ENCODE measurements around the gene ABCA1.
"Not testable (repeated sequence)": the region's sequence is repeated elsewhere in the genome, so short reads cannot be mapped to it uniquely, and the experiment has no call there.

The ABCA1 gene

DNA sequence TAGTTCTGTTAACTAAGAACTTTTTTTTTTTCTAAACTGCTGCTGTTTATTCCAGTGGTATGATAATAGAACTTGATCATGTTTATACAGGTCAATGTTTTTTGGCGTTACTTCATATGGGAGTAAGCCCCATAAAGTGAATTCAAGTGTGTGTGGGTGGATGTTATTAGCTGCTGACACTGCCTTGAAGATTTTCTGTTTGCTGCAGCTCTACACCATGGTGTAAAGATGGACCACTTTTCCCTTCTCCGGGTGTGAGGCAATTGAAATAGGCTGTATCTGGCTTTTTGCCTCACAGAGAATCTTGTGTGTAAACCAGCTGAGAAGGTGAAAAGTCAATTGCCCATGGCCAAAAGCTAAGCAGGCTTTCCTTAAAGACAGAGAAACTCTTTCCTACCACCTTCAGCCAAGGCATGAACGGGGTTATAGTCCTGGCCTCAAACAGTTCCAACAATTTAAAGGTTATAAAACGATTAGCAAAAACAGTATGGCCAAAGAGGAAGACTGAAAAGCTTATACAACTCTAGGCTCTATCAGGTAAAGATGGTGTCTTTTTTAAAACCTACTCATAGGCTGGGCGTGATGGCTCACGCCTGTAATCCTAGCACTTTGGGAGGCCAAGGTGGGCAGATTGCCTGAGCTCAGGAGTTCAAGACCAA is 33.9 kb upstream of the ABCA1 start:
- no peak overlapping the region for H3K4me3 Mint-ChIP-seq
- H3K27ac Mint-ChIP-seq: no peak overlapping the region
- H3K27me3 Mint-ChIP-seq: no peaks in the 10 kb centered on the region
- H3K36me3 Mint-ChIP-seq: no peaks in the 10 kb centered on the region
- H3K9me3 Mint-ChIP-seq (ENCODE audit: low read depth): no peaks in the 10 kb centered on the region
- H3K4me1 Mint-ChIP-seq (ENCODE audit: low read depth): peaks cover 24% of the 10 kb centered on the region

GRCh38 chr9:104961238-104961637 is 33.3 kb upstream of the ABCA1 start:
- peaks cover 24% of the 10 kb centered on the region for H3K4me1 Mint-ChIP-seq (ENCODE audit: low read depth)
- no peaks in the 10 kb centered on the region for H3K36me3 Mint-ChIP-seq
- no peak overlapping the region for H3K4me3 Mint-ChIP-seq
- H3K27me3 Mint-ChIP-seq: no peaks in the 10 kb centered on the region
- no peak overlapping the region for H3K27ac Mint-ChIP-seq
- no peaks in the 10 kb centered on the region for H3K9me3 Mint-ChIP-seq (ENCODE audit: low read depth)

GRCh38 chr9:104960662-104961061 is 32.7 kb upstream of the ABCA1 start:
- H3K27me3 Mint-ChIP-seq: no peaks in the 10 kb centered on the region
- H3K4me1 Mint-ChIP-seq (ENCODE audit: low read depth): peaks cover 24% of the 10 kb centered on the region
- H3K36me3 Mint-ChIP-seq: no peaks in the 10 kb centered on the region
- H3K4me3 Mint-ChIP-seq: no peak overlapping the region
- no peaks in the 10 kb centered on the region for H3K9me3 Mint-ChIP-seq (ENCODE audit: low read depth)
- H3K27ac Mint-ChIP-seq: no peak overlapping the region

DNA sequence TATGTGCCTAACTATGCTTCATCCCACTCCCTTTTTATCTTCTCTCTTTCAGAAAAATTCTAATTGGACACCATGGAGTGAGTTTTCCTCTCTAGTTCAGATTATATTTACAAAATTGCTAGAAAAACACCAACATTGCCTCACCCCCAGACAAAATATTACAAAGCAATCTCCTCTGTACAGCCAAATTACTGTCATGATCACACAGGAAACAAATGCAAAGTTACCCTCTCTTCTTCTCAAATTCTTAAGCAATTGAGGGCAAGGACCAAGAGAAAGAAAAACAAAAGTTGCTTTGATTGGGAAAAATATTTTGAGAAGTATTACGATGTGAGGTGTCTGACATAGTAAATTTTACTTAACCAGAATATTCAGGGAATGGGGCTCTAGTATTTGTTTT is 30.8 kb upstream of the ABCA1 start:
- H3K4me1 Mint-ChIP-seq (ENCODE audit: low read depth): peaks cover 24% of the 10 kb centered on the region
- H3K4me3 Mint-ChIP-seq: no peak overlapping the region
- no peaks in the 10 kb centered on the region for H3K27me3 Mint-ChIP-seq
- no peaks in the 10 kb centered on the region for H3K36me3 Mint-ChIP-seq
- H3K9me3 Mint-ChIP-seq (ENCODE audit: low read depth): no peaks in the 10 kb centered on the region
- no peak overlapping the region for H3K27ac Mint-ChIP-seq

DNA sequence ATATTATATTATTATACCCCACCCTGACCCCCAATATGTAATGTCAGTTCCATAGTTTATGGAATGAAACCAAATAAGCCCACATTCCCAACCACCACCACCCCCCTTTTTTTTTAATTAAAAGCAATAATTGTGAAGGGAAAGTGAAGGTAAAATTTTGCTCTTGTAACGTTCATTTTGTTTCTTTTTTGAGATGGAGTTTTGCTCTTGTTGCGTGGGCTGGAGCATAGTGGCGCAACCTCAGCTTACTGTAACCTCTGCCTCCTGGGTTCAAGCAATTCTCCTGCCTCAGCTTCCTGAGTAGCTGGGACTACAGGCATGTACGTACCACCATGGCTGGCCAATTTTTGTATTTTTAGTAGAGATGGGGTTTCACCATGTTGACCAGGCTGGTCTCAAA is 30.1 kb upstream of the ABCA1 start:
- not testable (repeated sequence) for H3K4me3 Mint-ChIP-seq; H3K36me3 Mint-ChIP-seq; H3K9me3 Mint-ChIP-seq (ENCODE audit: low read depth); H3K27ac Mint-ChIP-seq; H3K27me3 Mint-ChIP-seq
- peaks cover 24% of the 10 kb centered on the region for H3K4me1 Mint-ChIP-seq (ENCODE audit: low read depth)

GRCh38 chr9:104951487-104951886 is 23.5 kb upstream of the ABCA1 start:
- Mint-ChIP-seq H3K4me3 (no peak overlapping the region), H3K27me3 (no peaks in the 10 kb centered on the region), H3K27ac (no peak overlapping the region), H3K4me1 (ENCODE audit: low read depth) (no peaks in the 10 kb centered on the region), H3K9me3 (ENCODE audit: low read depth) (no peaks in the 10 kb centered on the region), H3K36me3 (no peaks in the 10 kb centered on the region)

DNA sequence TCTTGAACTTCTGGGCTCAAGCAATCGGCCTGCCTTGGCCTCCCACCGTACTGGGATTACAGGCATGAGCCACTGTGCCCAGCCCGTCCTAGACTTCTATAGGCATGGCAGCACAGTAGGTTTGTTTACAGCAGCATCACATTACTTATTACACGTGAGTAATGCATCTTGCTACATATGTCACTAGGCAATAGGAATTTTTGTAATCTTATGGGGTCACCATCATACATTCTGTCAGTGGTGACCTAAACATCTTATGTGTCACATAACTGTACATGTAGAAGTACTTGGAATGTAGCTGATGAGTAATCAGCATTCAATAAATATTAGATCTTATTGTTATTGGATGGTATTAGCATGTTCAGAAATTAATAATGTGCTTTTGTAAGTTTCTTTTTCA is 22.9 kb upstream of the ABCA1 start:
- H3K27ac Mint-ChIP-seq: no peak overlapping the region

GRCh38 chr9:104948277-104948676 is 20.3 kb upstream of the ABCA1 start:
- Mint-ChIP-seq H3K4me1 (ENCODE audit: low read depth) (no peaks in the 10 kb centered on the region), H3K36me3 (no peaks in the 10 kb centered on the region), H3K4me3 (no peak overlapping the region), H3K9me3 (ENCODE audit: low read depth) (no peaks in the 10 kb centered on the region), H3K27ac (no peak overlapping the region), H3K27me3 (no peaks in the 10 kb centered on the region)

More for the DNA sequence above, 22.9 kb upstream of the ABCA1 start:
- Mint-ChIP-seq H3K4me1 (ENCODE audit: low read depth) (no peaks in the 10 kb centered on the region), H3K36me3 (no peaks in the 10 kb centered on the region), H3K27me3 (no peaks in the 10 kb centered on the region), H3K9me3 (ENCODE audit: low read depth) (no peaks in the 10 kb centered on the region), H3K4me3 (no peak overlapping the region)

DNA sequence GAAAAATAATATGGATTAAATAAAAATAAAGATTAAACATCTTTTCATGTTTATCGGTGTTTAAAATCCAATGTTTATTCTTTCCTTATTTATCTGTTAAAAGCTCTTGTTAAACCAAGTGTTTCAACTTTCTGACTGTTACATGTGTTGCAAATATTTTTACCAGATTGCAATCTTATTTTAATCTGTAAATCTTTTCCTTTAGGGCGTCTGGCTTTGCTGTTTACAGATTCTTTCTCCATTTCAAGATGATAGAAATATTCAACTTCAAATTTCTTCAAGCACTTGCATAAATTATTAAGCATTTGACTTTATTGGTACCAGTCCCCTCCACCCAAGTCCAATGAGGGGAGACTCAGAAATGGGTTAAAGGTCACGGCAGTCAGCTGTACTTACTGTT is 16.9 kb upstream of the ABCA1 start:
- Mint-ChIP-seq H3K27ac (no peak overlapping the region), H3K4me1 (ENCODE audit: low read depth) (no peaks in the 10 kb centered on the region), H3K36me3 (no peaks in the 10 kb centered on the region), H3K27me3 (no peaks in the 10 kb centered on the region), H3K9me3 (ENCODE audit: low read depth) (no peaks in the 10 kb centered on the region), H3K4me3 (no peak overlapping the region)

GRCh38 chr9:104944356-104944755 is 16.4 kb upstream of the ABCA1 start:
- no peaks in the 10 kb centered on the region for H3K27me3 Mint-ChIP-seq
- H3K4me3 Mint-ChIP-seq: no peak overlapping the region
- no peak overlapping the region for H3K27ac Mint-ChIP-seq
- no peaks in the 10 kb centered on the region for H3K4me1 Mint-ChIP-seq (ENCODE audit: low read depth)
- H3K36me3 Mint-ChIP-seq: no peaks in the 10 kb centered on the region
- H3K9me3 Mint-ChIP-seq (ENCODE audit: low read depth): no peaks in the 10 kb centered on the region

DNA sequence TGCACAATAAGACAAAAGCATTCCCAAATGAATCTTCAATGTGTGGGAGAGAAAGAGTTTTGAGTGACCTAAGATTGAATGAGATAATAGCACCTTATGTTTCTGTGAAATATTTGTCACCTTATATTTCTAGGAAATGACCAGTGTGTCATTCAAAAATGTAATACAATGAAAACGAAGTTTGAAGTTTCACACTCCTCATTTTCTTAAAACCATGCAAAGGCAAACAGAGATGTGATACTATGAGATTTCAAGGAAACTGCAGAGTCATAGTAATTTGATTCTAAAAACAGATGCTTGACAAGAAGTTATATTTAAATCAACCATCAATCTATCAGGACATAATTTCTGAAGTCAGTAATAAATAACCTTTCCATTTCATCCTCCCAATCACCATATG is 13.6 kb upstream of the ABCA1 start:
- Mint-ChIP-seq H3K9me3 (ENCODE audit: low read depth) (no peaks in the 10 kb centered on the region), H3K27me3 (no peaks in the 10 kb centered on the region), H3K27ac (no peak overlapping the region), H3K4me3 (no peak overlapping the region), H3K4me1 (ENCODE audit: low read depth) (no peaks in the 10 kb centered on the region), H3K36me3 (no peaks in the 10 kb centered on the region)

DNA sequence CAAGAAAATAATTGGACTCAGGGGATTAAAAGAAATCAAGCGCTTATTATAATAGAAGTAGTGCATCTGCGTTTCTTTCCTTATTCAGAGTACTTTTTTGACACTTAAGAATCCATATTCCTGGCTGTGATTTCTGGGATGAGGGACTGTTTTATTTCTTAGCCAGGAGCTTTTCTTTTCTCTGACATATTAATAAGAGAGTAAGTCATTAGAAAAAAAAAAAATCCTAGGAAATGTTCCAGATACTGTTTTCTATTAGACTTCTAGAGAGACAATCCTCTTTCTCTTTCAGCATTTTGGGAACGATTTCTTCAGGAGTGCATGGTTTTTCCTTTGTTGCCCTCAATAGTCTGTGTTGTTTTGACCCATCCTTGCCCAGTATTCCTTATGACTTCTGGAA is 8.3 kb upstream of the ABCA1 start:
- Mint-ChIP-seq H3K36me3 (no peaks in the 10 kb centered on the region), H3K27ac (no peak overlapping the region), H3K4me3 (no peak overlapping the region), H3K27me3 (no peaks in the 10 kb centered on the region), H3K4me1 (ENCODE audit: low read depth) (peaks cover 6% of the 10 kb centered on the region), H3K9me3 (ENCODE audit: low read depth) (no peaks in the 10 kb centered on the region)

DNA sequence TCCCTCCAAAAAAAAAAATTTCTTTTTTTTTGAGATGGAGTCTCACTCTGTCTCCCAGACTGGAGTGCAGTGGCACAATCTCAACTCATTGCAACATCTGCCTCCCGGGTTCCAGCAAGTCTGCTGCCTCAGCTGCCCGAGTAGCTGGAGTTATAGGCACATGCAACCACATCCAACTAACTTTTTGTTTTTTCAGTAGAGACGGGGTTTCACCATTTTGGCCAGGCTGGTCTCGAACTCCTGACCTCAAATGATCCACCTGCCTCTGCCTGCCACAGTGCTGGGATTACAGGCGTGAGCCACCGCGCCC is 7.5 kb upstream of the ABCA1 start:
- not testable (repeated sequence) for H3K9me3 Mint-ChIP-seq (ENCODE audit: low read depth); H3K36me3 Mint-ChIP-seq; H3K27me3 Mint-ChIP-seq; H3K4me1 Mint-ChIP-seq (ENCODE audit: low read depth); H3K27ac Mint-ChIP-seq; H3K4me3 Mint-ChIP-seq

DNA sequence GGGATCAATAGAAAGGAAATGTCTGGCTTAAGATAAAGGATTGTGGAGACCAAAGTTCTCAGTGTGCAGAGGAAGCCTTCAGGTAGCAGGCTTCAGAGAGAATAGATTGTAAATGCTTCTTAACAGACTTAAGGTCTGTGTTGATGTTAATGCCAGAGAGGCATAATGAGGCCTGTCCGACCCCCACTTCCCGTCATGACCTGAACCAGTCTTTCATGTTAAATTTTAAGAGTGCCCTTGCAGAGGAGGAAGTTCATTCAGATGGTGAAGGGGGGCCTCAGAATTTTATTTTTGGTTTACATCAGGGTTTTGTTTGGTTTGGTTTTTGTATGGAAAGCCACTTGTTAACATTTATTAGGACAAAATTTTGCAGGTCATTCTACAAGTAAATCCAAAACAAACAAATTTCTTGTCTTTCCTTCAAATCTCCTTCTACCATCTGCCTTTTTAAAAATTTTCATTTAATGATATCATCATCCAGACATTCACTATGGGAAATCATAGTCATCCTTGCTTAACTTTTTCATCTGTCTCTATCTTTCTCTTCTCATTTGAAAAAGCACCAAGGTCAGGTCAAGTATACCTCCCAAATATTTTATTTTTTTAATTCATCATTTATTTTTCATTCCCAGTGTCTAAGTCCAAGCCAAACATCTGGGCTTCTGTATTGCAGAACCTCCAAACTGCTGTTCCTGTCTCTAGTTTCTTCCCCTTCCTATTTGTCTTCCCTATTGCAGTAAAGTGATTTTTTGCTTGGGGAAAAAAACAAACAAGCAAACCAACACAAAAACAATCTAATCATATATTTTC is 6.9 kb upstream of the ABCA1 start:
- no peaks in the 10 kb centered on the region for H3K27me3 Mint-ChIP-seq
- H3K36me3 Mint-ChIP-seq: no peaks in the 10 kb centered on the region
- H3K4me1 Mint-ChIP-seq (ENCODE audit: low read depth): peaks cover 6% of the 10 kb centered on the region
- H3K4me3 Mint-ChIP-seq: no peak overlapping the region
- H3K27ac Mint-ChIP-seq: no peak overlapping the region
- no peaks in the 10 kb centered on the region for H3K9me3 Mint-ChIP-seq (ENCODE audit: low read depth)

GRCh38 chr9:104933091-104933490 is 5.1 kb upstream of the ABCA1 start:
- not testable (repeated sequence) for H3K27me3 Mint-ChIP-seq; H3K36me3 Mint-ChIP-seq; H3K27ac Mint-ChIP-seq; H3K4me3 Mint-ChIP-seq; H3K9me3 Mint-ChIP-seq (ENCODE audit: low read depth)
- H3K4me1 Mint-ChIP-seq (ENCODE audit: low read depth): peaks cover 14% of the 10 kb centered on the region

DNA sequence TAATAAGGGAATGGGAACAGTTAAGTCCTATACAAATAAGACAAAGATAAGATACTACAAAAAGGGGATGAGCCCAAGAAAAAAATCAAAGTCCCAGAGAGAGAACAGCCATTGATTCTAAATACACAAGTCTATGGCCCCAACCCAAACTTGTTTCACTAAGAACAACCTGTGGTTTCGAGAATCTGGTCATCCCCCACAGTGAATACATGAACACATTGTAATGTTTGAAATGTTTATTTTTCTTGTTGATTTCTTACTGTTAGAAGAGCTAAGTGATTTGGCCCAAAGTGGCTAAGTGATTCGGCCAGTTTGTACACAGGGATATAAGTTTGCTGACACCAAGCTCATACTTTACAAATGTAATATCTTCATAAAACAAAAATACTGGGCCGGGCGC is 3.3 kb upstream of the ABCA1 start:
- Mint-ChIP-seq H3K36me3 (no peaks in the 10 kb centered on the region), H3K27me3 (peaks cover 3% of the 10 kb centered on the region), H3K4me1 (ENCODE audit: low read depth) (peaks cover 19% of the 10 kb centered on the region), H3K27ac (no peak overlapping the region), H3K9me3 (ENCODE audit: low read depth) (no peaks in the 10 kb centered on the region), H3K4me3 (no peak overlapping the region)

Measured in activated naive CD8-positive, alpha-beta T cell (primary cell).